K562 (cell line): Measurements from ENCODE around the gene SLCO2A1. TPM values are rescaled to one million over a fixed set of nuclear protein-coding genes. Genes with fewer than 3 reads are reported as not detected.

Experiments used
- ATAC-seq: fragments of 200-7000 bp; cut with Tn5 transposase; 3 replicates; pipeline ENCODE4 v1.9.1; 2020; ENCODE audit warnings: moderate library complexity
- BruUV-seq: library from RNA; stranded (reverse); fragments of 400-500 nt; replicated peaks from 2 replicates; lab custom pipeline; 2021; lab: Mats Ljungman, UMichigan
- CTCF ChIA-PET: fragments of 300-600 bp; formaldehyde crosslinking; extraction: SDS; loops from one replicate; lab custom pipeline; 2021; ENCODE audit warnings: low intra/inter-chr PET ratio; lab: Yijun Ruan, JAX
- POLR2A ChIA-PET: fragments of 300-600, 350-650 bp; sonication (Branson Sonifier 250); formaldehyde crosslinking; extraction: SDS; loops from one replicate; lab custom pipeline; 2021; ENCODE audit warnings: antibody characterized with exemption, inconsistent platforms; lab: Yijun Ruan, JAX
- DNase-seq, 4 experiments: peaks; one replicate each; pipeline versions ENCODE4 v3.0.0 to v3.0.0-alpha.2; 2011 to 2018; ENCODE audit warnings: low spot score in 3 of 4, mixed read lengths in 3 of 4; ENCODE audit errors: extremely low read depth in 1 of 4
- FAIRE-seq: peaks from 2 replicates; lab custom pipeline; 2011; peaks lifted over from hg19 to GRCh38; lab: Jason Lieb, UNC
- H2AFZ ChIP-seq: 2 replicates; pipeline ENCODE4 v1.6.0; 2011; ENCODE audit warnings: low read depth, low read length, control low read depth, inconsistent platforms
- H3K27ac ChIP-seq: fragments of 200-600 bp; 3 replicates; pipeline ENCODE4 v1.8.0; 2011; ENCODE audit warnings: low read depth, mild to moderate bottlenecking, control low read depth, inconsistent platforms, low read length, moderate library complexity, mixed read lengths; ENCODE audit errors: extremely low read depth
- H3K27me3 ChIP-seq, 2 experiments: fragments of 300-600 bp in 1 of 2; 2 replicates in 1 of 2; 3 replicates in 1 of 2; pipeline versions ENCODE4 v1.6.0 to v1.8.0; 2011; ENCODE audit warnings: inconsistent platforms in 2 of 2, low read length in 2 of 2, mild to moderate bottlenecking in 1 of 2, mixed read lengths in 1 of 2, moderate library complexity in 1 of 2; ENCODE audit not compliant: control insufficient read depth in 2 of 2, insufficient read depth in 2 of 2
- H3K36me3 ChIP-seq: fragments of 300-600 bp; 3 replicates; pipeline ENCODE4 v1.8.0; 2011; ENCODE audit warnings: mild to moderate bottlenecking, low read length, inconsistent platforms; ENCODE audit not compliant: control insufficient read depth, insufficient read depth
- H3K4me1 ChIP-seq, 2 experiments: fragments of 200-600 bp in 1 of 2; replicated peaks in 1 of 2; 2 replicates in 1 of 2; 3 replicates in 1 of 2; pipeline versions ENCODE4 v1.5.1 to v1.8.0; 2011; ENCODE audit warnings: inconsistent platforms in 2 of 2, low read length in 2 of 2, mild to moderate bottlenecking in 1 of 2, mixed read lengths in 1 of 2, moderate library complexity in 1 of 2; ENCODE audit not compliant: control insufficient read depth in 2 of 2, insufficient read depth in 2 of 2
- H3K4me2 ChIP-seq: 2 replicates; pipeline ENCODE4 v1.6.1; 2011; ENCODE audit warnings: low read length, control low read depth, inconsistent platforms, mixed read lengths; ENCODE audit not compliant: insufficient read depth
- H3K4me3 ChIP-seq: fragments of 200-600 bp; sonication (generic), shearing (Covaris generic); 2 replicates; pipeline ENCODE4 v1.5.1; 2016; ENCODE audit warnings: control low read depth, inconsistent platforms
- H3K79me2 ChIP-seq: fragments of 200-600 bp; 3 replicates; pipeline ENCODE4 v1.8.0; 2011; ENCODE audit warnings: low read length, inconsistent platforms; ENCODE audit not compliant: control insufficient read depth, insufficient read depth
- H3K9ac ChIP-seq, 2 experiments: 2 replicates each; pipeline versions ENCODE4 v1.6.0 to v1.6.1; 2011; ENCODE audit warnings: low read depth in 2 of 2, low read length in 2 of 2, control low read depth in 1 of 2, inconsistent platforms in 1 of 2, mild to moderate bottlenecking in 1 of 2, mixed read lengths in 1 of 2; ENCODE audit not compliant: insufficient read depth in 1 of 2
- H3K9me1 ChIP-seq: one replicate; pipeline ENCODE4 v1.6.0; 2011; ENCODE audit warnings: inconsistent platforms, mild to moderate bottlenecking, low read length, moderate library complexity; ENCODE audit not compliant: control insufficient read depth, insufficient read depth
- H3K9me3 ChIP-seq: replicated peaks from 2 replicates; pipeline ENCODE4 v1.5.1; 2011; ENCODE audit warnings: low read depth, low read length, inconsistent platforms; ENCODE audit not compliant: control insufficient read depth, insufficient read depth
- H4K20me1 ChIP-seq: replicated peaks from 2 replicates; pipeline ENCODE4 v1.6.1; 2011; ENCODE audit warnings: low read length, inconsistent platforms, mixed read lengths; ENCODE audit not compliant: control insufficient read depth, insufficient read depth
- CBFA2T3 ChIP-seq: fragments of 450-650 bp; IDR thresholded peaks from 2 replicates; pipeline ENCODE4 v1.6.1; 2017
- CTBP1 ChIP-seq: fragments of 450-650 bp; IDR thresholded peaks from 2 replicates; pipeline ENCODE4 v1.6.1; 2016; ENCODE audit warnings: borderline replicate concordance
- DACH1 ChIP-seq: fragments of 450-650 bp; IDR thresholded peaks from 2 replicates; pipeline ENCODE4 v1.6.1; 2018; ENCODE audit not compliant: partially characterized antibody
- DIDO1 ChIP-seq: fragments of 450-650 bp; IDR thresholded peaks from 2 replicates; pipeline ENCODE4 v1.6.1; 2016; ENCODE audit warnings: low read depth, missing biosample characterization, missing genetic modification characterization
- MLX ChIP-seq, 2 experiments: fragments of 450-650 bp in 1 of 2; sonication (generic) in 1 of 2; formaldehyde crosslinking; conservative IDR thresholded peaks; 2 replicates each; pipeline versions ENCODE4 v1.4.0 to v1.8.1; 2020 to 2022; ENCODE audit warnings: mild to moderate bottlenecking in 1 of 2, missing genetic modification reagents in 1 of 2
- NFIC ChIP-seq: fragments of 450-650 bp; IDR thresholded peaks from 2 replicates; pipeline ENCODE4 v1.6.1; 2017; ENCODE audit warnings: mild to moderate bottlenecking, inconsistent platforms
- SRSF1 ChIP-seq: fragments of 200-400 bp; formaldehyde crosslinking; IDR thresholded peaks from 2 replicates; pipeline ENCODE4 v1.6.1; 2017; ENCODE audit warnings: mild to moderate bottlenecking, low read depth, low read length, moderate library complexity
- TCF7 ChIP-seq: sonication (generic); IDR thresholded peaks from 2 replicates; pipeline ENCODE4 v1.6.1; 2016; ENCODE audit warnings: antibody characterized with exemption, borderline replicate concordance
- WGBS: fragments of 100-300 bp; shearing (Covaris generic); methylation state at CpG from one replicate; pipeline ENCODE4 v1.1.6; 2016; ENCODE audit warnings: low coverage, mixed read lengths; ENCODE audit not compliant: insufficient coverage; ENCODE audit errors: missing lambda C conversion rate; 5-methylcytosine and 5-hydroxymethylcytosine counted together
- in situ Hi-C: fragments of 300-500 bp; cut with MboI; formaldehyde crosslinking; loops from 4 replicates; pipeline ENCODE4 v1.15.0; 2018; ENCODE audit warnings: inconsistent platforms, mixed read lengths
- intact Hi-C: fragments of 100-400 bp; cut with micrococcal nuclease; formaldehyde crosslinking; loops from 2 replicates; pipeline ENCODE4 v1.14.2; 2022
- polyA plus RNA-seq, 8 experiments: library from polyadenylated mRNA; depleted of rRNA in 4 of 8; stranded (reverse) in 5 of 8; unstranded in 3 of 8; fragments of >200 nt; fragmentation: Nextera tagmentation in 2 of 8; fragmentation: Illumina TruSeq in 1 of 8; extraction: Ambion mirVana in 2 of 8; extraction: Trizol in 1 of 8; gene quantifications; 2 replicates each; pipeline versions ENCODE4 v1.2.1 to v1.2.3, GENCODE V29; 2011 to 2014; ENCODE audit warnings: inconsistent platforms in 1 of 8, missing spikeins in 1 of 8
- total RNA-seq, 7 experiments: library from RNA; depleted of rRNA in 6 of 7; stranded (reverse); fragments of >200 nt in 6 of 7; fragmentation: Illumina TruSeq in 2 of 7; extraction: Trizol in 2 of 7; gene quantifications; 2 replicates each; pipeline versions ENCODE4 v1.2.1 to v1.2.3, GENCODE V29; 2011 to 2021; ENCODE audit warnings: low replicate concordance in 1 of 7

The SLCO2A1 gene
- total and polyA plus RNA-seq, 9 of the 15 experiments (the other 6 are each of a cell fraction or from before 2014, with no cell fraction given), result 0.16 to 1.0 TPM; not detected in 7

- H3K4me2 ChIP-seq, result no peak overlapping the region
- in situ Hi-C loops, result no loop called here
Observed at GRCh38 chr3:133944641-133945380, 84.9 kb downstream of the SLCO2A1 start.

More at GRCh38 chr3:133944641-133945380, 84.9 kb downstream of the SLCO2A1 start:
- Histone ChIP-seq H3K27ac (no peak overlapping the region), H3K27me3 (peaks cover 3 to 60% of the 10 kb centered on the region in 2 experiments; a peak in 3 of 5 replicates), H3K9ac (no peak overlapping the region), H3K4me1 (peaks cover 4 to 5% of the 10 kb centered on the region in 2 experiments; a peak in 3 of 5 replicates), H3K9me1 (peaks cover 2% of the 10 kb centered on the region), H4K20me1 (peaks cover 25% of the 10 kb centered on the region), H3K36me3 (no peaks in the 10 kb centered on the region), H3K4me3 (no peak overlapping the region), H2AFZ (no peak overlapping the region), H3K79me2 (no peaks in the 10 kb centered on the region), H3K9me3 (no peaks in the 10 kb centered on the region)
- ATAC-seq, result no peak
- DNase-seq, result peak in 1 of 4 experiments; percentile 25
- CTCF ChIA-PET, result no interaction called here
- TF ChIP-seq TCF7 (no peak), CTBP1 (peak; percentile 30; the same call in 1 of the 2 replicates), SRSF1 (no peak), DACH1 (no peak), CBFA2T3 (0 out of 2 replicates have a peak, but pooled peaks have one; percentile 6), DIDO1 (no peak), NFIC (peak; percentile 58), MLX (CRISPR knock-in tag; conservative IDR thresholded peaks at IDR 0.05) (no peak)
- WGBS, result 19% methylated on average over 5 of the region's 13 CpGs
- FAIRE-seq, result no peak
- no TSS peak for BruUV-seq
- POLR2A ChIA-PET, result no interaction called here
- intact Hi-C loops, result no loop called here
